ENCODE measurements around the gene FLYWCH2. TPM values are rescaled to one million over a fixed set of nuclear protein-coding genes. Genes with fewer than 3 reads are reported as not detected.

The FLYWCH2 gene
- total and polyA plus RNA-seq, 2 of the 4 experiments (the other 2 are of a cell fraction): 42.3 to 66.3 TPM

DNA sequence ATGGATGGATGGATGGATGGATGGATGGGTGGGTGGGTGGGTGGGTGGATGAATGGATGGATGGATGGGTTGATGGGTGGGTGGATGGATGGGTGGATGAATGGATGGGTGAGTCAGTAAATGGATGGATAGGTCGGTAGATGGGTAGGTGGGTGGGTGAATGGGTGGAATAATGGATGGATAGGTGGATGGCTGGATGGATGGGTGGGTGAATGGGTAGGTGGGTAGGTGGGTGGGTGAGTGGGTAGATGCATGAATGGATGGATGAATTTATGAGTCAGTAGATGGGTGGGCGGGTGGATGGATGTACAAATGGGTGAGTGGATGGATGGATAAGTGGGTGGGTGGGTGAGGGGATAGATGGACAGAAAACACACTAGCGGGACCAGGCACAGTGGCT, 48.0 kb upstream of the FLYWCH2 start:
- Histone ChIP-seq H2AK5ac (ENCODE audit: low read depth, low read length) (peak overlapping the region; percentile 93), H3K36me3 (ENCODE audit: control insufficient read depth, insufficient read depth, low read length) (no peaks in the 10 kb centered on the region), H2AFZ (replicated peaks; ENCODE audit: low read length, poor library complexity) (no peak overlapping the region), H2BK20ac (ENCODE audit: low read depth, low read length) (peak overlapping the region; percentile 75; the same call in 1 of the 2 replicates), H4K8ac (ENCODE audit: low read depth in 2 of 2, low read length in 2 of 2) (peak overlapping the region in 1 of 2 experiments; percentile 59; a peak in 1 of 4 replicates), H4K20me1 (ENCODE audit: insufficient read depth, low read length) (peaks cover 7% of the 10 kb centered on the region; the same call in 1 of the 2 replicates), H3K9me3 (ENCODE audit: control insufficient read depth, insufficient read depth, low read length) (no peaks in the 10 kb centered on the region), H3K27ac (ENCODE audit: insufficient read depth, low read length) (no peak overlapping the region), H2BK120ac (ENCODE audit: low read depth, low read length) (peak overlapping the region; percentile 68), H3K27me3 (ENCODE audit: control insufficient read depth, insufficient read depth, low read length) (peaks cover 18% of the 10 kb centered on the region), H3K79me1 (ENCODE audit: low read depth in 1 of 2, low read length in 2 of 2) (no peaks in the 10 kb centered on the region), H3K4me3 (ENCODE audit: insufficient read depth, low read depth, low read length) (no peak overlapping the region), H3K4me1 (ENCODE audit: control insufficient read depth, insufficient read depth, low read length) (peaks cover 10% of the 10 kb centered on the region), H2AK9ac (replicated peaks; ENCODE audit: low read depth, low read length, poor library complexity) (peak overlapping the region; percentile 19), H3K18ac (ENCODE audit: low read depth, low read length) (no peak overlapping the region), H3K4me2 (ENCODE audit: low read depth, low read length) (no peak overlapping the region), H3K4ac (ENCODE audit: low read depth, low read length) (peak overlapping the region; percentile 80), H4K5ac (ENCODE audit: low read depth, low read length) (no peak overlapping the region), H3K9ac (ENCODE audit: low read depth, low read length) (no peak overlapping the region), H4K91ac (ENCODE audit: insufficient read depth, low read depth, low read length) (no peak overlapping the region), H2BK5ac (ENCODE audit: low read depth, low read length, poor library complexity, severe bottlenecking) (peak overlapping the region; percentile 74), H3K9me1 (ENCODE audit: insufficient read depth, low read length) (peaks cover 10% of the 10 kb centered on the region), H3K14ac (replicated peaks; ENCODE audit: low read depth, low read length) (peak overlapping the region; percentile 56), H3K56ac (ENCODE audit: extremely low read depth, insufficient read depth, low read length) (no peak overlapping the region), H2BK15ac (ENCODE audit: low read depth, low read length) (peak overlapping the region; percentile 45; the same call in 1 of the 3 replicates), H3K23ac (ENCODE audit: low read depth, low read length) (peak overlapping the region; percentile 52; the same call in 1 of the 2 replicates)
- in situ Hi-C loops (cut with MboI; ENCODE audit: low sequenced_read_pairs) (loop anchor here (10.0 kb wide), 1 partner anchor 80 kb away; the partner anchor contains the start of gene FLYWCH1), dilution Hi-C loops (cut with HindIII; ENCODE audit: low sequenced_read_pairs, unreplicated experiment) (no loop called here), intact Hi-C loops (cut with micrococcal nuclease) (loop anchor here (5.0 kb wide), 1 partner anchor 43 kb away; no protein-coding TSS in a partner anchor)
- no TSS peak for BruUV-seq (replicated peaks)
- ATAC-seq (ENCODE audit: low read depth) (no peak), DNase-seq (no peak)
- POLR2A ChIA-PET (ENCODE audit: unreplicated experiment): no interaction called here
- TF ChIP-seq SMC3 (IDR thresholded peaks at IDR 0.05; ENCODE audit: low read depth, low read length) (no peak), MAFK (IDR thresholded peaks at IDR 0.05; ENCODE audit: low read depth, low read length) (no peak), RFX5 (IDR thresholded peaks at IDR 0.05; ENCODE audit: low read depth, low read length) (no peak), POLR2A (IDR thresholded peaks at IDR 0.05; ENCODE audit: low read depth, low read length) (no peak), MXI1 (IDR thresholded peaks at IDR 0.05; ENCODE audit: borderline replicate concordance, low read depth, low read length) (no peak), FOS (IDR thresholded peaks at IDR 0.05; ENCODE audit: low read depth, low read length) (no peak), CEBPB (IDR thresholded peaks at IDR 0.05; ENCODE audit: low read depth, low read length) (no peak), MAZ (IDR thresholded peaks at IDR 0.05; ENCODE audit: borderline replicate concordance, low read depth, low read length) (no peak), CTCF (conservative IDR thresholded peaks at IDR 0.05; ENCODE audit: low read depth, low read length) (no peak), RAD21 (IDR thresholded peaks at IDR 0.05; ENCODE audit: low read length) (no peak), RCOR1 (IDR thresholded peaks at IDR 0.05; ENCODE audit: insufficient replicate concordance, low read length) (no peak), NFE2L2 (IDR thresholded peaks at IDR 0.05; ENCODE audit: low read depth, low read length) (no peak), CHD1 (IDR thresholded peaks at IDR 0.05; ENCODE audit: low read depth, low read length) (no peak), BHLHE40 (IDR thresholded peaks at IDR 0.05; ENCODE audit: low read depth, low read length) (no peak)
- TF ChIP-seq, protein P1, sequence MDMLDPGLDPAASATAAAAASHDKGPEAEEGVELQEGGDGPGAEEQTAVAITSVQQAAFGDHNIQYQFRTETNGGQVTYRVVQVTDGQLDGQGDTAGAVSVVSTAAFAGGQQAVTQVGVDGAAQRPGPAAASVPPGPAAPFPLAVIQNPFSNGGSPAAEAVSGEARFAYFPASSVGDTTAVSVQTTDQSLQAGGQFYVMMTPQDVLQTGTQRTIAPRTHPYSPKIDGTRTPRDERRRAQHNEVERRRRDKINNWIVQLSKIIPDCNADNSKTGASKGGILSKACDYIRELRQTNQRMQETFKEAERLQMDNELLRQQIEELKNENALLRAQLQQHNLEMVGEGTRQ (IDR thresholded peaks at IDR 0.05; ENCODE audit: low read depth, low read length): no peak
- WGBS, 2 experiments (ENCODE audit: extremely low coverage in 2 of 2, insufficient read length in 1 of 2): 90% methylated on average over 1 of the region's 3 CpGs; no CpG with 5 or more reads in 1 of the 2 experiments
- CTCF ChIA-PET: no interaction called here
